ENCODE measurements around the gene RB1.

DNA sequence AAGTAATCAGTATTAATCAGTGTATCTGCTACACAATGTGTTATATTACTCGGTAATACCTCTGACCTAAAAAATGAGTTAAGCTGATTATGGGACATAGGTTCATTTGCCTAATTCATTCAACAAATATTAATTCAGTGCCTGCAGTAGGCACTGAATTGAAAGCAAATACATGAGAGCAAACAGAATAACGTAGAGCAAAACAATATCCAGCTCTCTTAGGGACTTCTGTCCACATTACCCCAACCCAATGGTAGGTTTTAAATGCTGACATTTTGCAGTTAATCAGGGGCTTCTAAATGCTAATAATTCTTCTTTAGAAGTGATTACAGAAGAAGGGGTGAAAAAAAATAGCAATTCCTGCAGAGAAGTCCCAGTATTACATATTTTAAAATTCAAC is 224.4 kb downstream of the RB1 start:
- TF ChIP-seq, protein P1, sequence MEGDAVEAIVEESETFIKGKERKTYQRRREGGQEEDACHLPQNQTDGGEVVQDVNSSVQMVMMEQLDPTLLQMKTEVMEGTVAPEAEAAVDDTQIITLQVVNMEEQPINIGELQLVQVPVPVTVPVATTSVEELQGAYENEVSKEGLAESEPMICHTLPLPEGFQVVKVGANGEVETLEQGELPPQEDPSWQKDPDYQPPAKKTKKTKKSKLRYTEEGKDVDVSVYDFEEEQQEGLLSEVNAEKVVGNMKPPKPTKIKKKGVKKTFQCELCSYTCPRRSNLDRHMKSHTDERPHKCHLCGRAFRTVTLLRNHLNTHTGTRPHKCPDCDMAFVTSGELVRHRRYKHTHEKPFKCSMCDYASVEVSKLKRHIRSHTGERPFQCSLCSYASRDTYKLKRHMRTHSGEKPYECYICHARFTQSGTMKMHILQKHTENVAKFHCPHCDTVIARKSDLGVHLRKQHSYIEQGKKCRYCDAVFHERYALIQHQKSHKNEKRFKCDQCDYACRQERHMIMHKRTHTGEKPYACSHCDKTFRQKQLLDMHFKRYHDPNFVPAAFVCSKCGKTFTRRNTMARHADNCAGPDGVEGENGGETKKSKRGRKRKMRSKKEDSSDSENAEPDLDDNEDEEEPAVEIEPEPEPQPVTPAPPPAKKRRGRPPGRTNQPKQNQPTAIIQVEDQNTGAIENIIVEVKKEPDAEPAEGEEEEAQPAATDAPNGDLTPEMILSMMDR (conservative IDR thresholded peaks at IDR 0.05 in 1 of 2, IDR thresholded peaks at IDR 0.05 in 1 of 2; ENCODE audit: extremely low read depth in 1 of 2, insufficient read depth in 1 of 2, low read depth in 1 of 2, low read length in 2 of 2), result no peak
- no peak for TF ChIP-seq EZH2 (IDR thresholded peaks at IDR 0.05; ENCODE audit: borderline replicate concordance, low read length)

Data from mammary epithelial cell (primary cell).